Limb (tissue), 2 donors: ENCODE data around the gene SMTN.
"Not testable (repeated sequence)": the region's sequence is repeated elsewhere in the genome, so short reads cannot be mapped to it uniquely, and the experiment has no call there.

Source experiments
- DNase-seq, 2 donors: peaks; one replicate each; pipeline ENCODE4 v3.0.0-alpha.2; 2016; ENCODE audit errors: extremely low spot score in 2 of 2

The SMTN gene

DNA sequence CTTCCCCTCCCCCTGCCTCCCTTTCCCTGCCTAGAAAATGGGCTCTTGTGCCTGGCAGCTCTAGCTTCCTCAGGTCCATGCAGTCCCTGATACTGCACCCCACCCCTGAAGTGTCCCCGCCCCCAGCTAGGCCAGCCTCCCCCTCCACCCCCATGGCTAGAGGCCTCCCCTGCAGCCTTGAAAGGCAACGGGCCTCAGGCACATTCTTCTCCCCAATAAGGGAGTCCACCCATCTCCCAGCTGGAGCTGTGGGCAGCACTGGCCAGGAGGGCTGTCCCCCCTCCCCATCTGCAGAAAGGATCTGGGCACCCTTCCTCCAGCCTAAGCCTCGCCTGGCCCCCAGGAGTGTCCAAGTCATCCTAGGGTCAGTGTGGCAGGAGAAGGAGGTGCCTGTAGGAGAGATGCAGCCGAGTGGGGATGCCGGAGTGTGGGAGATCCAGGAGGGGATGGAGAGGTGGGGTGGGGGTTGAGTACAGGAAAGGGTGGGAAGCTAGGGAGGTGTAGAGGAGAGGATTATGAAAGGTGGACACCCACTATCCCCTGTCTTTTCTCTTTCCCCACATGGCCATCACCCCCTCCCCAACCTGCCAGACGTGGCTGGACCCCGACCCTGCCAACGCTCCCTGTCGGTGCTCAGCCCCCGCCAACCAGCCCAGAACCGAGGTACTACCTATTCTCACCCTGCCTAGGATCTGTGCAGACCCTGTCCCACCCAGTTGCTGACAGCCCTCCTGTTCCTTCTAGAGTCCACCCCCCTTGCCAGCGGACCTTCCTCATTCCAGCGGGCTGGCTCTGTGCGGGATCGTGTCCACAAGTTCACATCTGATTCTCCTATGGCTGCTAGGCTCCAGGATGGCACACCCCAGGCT is 9.3 kb downstream of the SMTN start:
- DNase-seq = no peak

DNA sequence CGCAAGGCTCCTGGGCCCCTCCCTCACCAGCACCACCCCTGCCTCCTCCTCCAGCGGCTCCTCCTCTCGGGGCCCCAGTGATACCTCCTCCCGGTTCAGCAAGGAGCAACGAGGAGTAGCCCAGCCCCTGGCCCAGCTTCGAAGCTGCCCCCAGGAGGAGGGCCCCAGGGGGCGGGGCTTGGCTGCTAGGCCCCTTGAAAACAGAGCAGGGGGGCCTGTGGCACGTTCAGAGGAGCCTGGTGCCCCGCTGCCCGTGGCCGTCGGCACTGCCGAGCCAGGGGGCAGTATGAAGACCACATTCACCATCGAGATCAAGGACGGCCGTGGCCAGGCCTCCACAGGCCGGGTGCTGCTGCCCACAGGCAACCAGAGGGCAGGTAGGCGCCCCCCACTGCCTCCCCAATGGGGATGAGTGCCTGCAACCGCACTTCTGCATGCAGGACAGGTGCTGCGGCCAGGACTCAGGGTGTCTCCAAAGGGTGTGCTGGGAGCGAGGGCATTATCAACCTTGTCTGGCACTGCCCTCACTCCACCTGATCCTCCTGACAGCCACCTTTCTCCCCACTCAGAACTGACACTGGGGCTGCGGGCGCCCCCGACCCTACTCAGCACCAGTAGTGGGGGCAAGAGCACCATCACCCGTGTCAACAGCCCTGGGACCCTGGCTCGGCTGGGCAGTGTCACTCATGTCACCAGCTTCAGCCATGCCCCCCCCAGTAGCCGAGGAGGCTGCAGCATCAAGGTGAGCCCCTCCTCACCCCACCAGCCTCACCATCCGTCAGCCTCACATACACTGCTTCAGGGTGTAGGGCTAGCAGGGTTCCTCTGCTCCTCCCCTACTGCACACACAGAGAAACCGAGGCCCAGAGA is 10.2 kb downstream of the SMTN start:
- no peak for DNase-seq

DNA sequence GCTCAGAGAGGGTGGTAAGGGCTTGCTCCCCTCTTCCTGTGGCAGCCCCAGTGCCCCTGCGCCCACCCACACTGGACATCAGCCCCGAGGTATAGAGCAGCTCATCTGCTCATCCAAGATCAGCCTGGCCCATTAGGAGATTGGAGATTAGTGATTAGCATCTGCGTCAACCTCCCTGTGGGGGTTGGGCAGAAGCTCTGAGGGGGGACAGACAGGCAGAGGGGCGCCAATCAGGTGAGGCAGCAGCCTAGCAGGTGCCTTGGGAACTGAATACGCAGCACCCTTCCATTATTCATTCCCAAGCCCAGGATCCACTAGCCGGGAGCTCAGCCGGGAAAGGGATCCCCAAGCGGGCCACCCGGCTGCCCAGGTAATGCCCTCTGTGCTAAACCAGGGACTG is 11.0 kb downstream of the SMTN start:
- no peak for DNase-seq

DNA sequence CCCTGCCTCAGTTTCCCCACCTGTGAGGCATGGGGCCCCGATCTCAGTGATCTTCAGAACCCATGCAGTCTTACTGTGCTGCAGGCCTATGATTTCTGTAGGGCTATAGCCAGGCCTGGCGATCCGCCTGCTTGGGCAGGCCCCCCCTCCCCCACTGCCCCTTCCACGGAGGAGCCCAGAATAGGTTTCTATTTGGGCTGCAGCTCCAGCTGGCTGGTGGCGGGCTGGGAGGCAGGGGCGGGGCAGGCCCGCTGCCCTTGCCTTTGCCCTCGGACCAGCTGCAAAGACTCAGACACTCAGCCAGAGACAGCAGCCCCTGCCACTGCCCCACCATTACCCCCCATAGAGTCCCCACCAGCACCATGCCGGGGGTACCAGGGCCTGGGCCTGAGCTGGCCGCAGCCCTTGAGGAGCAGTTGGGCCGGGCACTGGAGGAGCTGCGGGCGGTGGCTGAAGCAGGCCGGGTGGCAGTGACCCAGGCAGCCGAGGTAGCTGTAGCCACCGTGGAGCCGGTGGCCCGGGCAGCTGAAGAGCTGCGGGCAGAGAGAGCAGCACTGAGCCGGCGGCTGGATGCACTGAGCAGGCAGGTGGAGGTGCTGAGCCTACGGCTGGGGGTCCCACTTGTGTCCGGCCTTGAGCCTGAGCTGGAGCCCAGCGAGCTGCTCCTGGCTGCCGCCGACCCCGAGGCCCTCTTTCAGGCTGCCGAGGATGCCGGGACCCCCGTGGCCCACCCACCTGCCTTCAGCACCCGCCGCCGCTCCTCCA is 12.2 kb downstream of the SMTN start:
- no peak for DNase-seq

DNA sequence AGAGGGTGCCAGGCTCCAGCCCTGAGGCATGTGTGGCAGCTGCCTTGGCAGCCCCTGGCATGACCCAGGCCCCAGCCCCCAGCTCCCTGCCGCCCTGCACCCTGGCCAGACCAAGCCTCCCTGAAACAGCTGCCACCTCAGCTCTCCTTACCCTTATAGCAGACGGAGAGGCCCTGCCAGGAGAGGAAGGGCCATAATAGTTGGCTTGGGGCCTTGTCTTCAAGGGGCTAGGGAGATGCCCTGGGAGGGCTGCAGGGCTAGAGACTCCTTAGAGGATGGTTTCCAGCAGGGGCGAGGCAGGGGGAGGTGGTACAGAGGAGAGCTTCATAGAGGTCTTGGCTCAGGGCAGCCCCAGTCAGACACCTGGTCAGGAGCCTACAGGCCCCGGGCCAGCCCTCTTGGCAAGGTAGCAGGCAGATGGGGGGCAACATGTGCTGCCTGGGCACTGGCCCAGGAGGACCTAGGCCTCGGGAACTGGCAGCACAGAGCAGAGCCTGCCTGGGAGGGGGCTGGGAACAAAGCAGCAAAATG is 13.0 kb downstream of the SMTN start:
- no peak for DNase-seq

DNA sequence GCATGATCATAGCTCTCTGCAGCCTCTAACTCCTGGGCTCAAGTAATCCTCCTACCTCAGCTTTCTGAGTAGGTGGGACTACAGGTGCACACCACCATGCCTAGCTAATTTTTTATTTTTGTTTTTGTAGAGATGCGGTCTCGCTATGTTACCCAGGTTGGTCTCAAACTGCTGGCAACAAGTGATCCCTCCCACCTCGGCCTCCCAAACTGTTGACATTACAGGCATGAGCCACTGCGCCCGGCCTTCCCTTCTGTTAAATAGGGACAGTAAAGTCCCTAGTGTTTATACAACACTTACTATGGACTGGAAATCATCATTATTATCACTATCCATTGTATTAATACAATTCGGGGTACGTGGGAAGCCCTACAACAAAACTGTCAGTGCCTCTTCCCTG is 13.6 kb downstream of the SMTN start:
- no peak for DNase-seq

DNA sequence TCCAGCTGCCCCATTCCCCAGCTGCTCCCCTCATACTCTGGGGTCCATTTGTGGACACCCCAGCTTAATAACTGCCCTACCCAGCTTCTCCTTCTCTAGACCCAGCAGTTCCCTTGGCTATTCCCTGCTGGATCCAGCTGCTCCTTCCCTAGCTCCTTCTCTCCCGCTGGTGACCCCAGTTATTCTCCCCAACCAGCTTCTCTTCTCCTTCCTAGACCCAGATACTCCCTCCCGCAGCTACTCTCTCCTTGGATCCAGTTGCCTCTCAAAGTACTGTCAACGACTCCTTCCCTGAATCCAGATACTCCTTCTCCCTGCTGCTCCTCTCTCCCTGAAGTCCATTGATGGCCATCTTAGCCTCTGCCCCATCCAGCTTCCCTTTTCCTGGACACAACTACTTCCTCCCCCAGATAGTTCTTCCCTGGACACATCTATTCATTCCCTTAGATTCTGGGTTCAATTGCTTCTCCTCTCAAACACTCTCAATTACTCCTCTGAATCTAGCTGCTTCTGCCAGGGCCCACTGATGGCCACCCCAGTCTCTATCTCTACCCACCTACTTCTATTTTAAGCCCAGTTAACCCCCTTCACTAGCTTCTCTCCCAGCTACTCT is 14.6 kb downstream of the SMTN start:
- no peak for DNase-seq

DNA sequence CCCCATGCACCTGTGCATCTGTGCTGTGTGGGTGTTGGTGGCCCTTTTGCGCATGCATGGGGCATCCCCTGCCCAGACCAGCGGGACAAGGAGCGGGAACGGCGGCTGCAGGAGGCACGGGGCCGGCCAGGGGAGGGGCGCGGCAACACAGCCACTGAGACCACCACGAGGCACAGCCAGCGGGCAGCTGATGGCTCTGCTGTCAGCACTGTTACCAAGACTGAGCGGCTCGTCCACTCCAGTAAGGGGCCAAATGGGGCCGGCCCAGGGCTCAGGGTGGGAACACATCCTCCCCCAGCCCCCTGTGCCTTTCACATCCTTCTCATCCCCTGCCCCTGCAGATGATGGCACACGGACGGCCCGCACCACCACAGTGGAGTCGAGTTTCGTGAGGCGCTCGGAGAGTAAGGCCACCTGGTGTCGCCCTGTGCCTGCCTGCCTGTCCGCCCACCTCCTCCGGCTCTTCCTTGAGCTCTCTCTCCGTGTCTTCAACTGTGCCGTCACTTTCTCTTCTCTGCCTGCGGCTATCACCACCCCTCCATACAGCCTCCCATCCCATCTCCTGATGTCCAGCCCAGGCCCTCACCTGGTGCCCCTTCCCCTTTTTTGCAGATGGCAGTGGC is 15.7 kb downstream of the SMTN start:
- DNase-seq = no peak

DNA sequence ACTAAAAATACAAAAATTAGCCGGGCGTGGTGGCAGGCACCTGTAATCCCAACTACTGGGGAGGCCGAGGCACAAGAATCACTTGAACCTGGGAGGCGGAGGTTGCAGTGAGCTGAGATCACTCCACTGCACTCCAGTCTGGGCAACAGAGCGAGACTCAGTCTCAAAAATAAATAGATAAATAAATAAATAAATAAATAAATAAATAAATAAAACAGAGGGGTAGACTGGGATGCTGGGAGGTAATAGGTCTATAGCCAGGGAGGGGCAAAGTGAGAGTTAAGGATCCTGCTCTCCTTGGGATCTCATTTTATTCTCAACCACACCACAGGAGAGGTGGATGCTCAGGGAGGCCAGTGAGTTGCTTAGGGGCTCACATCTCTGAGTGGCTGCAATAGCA is 16.4 kb downstream of the SMTN start:
- not testable (repeated sequence) for DNase-seq

DNA sequence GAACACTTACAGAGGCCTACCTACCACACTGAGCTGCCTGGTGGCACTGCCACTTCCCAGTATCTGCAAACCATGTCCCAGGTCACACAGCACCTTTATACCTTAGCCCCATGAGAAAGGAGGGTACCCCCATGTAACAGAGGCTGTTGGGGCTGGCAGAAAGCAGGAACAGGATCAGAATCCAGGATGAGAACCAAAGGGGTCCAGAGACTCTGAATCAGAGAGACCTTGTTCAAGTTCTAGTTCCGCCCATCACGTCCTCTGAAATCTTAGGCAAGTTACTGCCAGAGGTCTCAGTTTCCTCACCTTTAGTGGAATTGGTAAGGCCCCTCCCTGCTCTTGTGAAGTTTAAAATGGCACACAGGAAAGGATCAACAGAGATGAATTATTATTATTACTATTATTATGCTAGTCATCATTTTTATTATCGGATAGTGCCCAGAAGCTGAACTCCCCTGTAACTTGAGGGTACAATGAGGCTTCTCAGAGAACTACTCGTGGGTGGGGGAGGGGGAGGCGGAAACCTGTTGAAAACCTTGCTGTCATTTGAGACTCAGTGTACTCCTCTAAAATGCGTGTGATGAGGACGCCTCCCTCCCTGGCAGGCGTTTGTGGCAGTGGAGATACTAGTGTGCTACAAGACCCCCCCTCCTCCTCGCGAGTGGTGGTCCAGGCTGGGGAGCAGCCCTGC is 17.0 kb downstream of the SMTN start:
- no peak for DNase-seq

DNA sequence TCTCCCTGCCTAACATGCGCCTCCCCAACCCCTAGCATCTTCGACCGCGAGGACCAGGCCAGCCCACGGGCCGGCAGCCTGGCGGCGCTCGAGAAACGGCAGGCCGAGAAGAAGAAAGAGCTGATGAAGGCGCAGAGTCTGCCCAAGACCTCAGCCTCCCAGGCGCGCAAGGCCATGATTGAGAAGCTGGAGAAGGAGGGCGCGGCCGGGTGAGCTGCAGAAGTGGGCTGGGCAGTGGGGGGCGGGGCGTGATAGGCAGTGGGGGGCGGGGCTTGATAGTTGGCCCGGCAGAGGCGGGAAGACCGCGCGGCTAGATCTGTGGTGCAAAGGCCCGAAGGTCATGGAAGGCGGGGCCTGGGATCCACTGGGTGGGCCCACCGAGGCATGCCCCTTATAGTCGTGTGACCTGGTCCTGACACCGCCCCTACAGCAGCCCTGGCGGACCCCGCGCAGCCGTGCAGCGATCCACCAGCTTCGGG is 17.6 kb downstream of the SMTN start:
- no peak for DNase-seq

DNA sequence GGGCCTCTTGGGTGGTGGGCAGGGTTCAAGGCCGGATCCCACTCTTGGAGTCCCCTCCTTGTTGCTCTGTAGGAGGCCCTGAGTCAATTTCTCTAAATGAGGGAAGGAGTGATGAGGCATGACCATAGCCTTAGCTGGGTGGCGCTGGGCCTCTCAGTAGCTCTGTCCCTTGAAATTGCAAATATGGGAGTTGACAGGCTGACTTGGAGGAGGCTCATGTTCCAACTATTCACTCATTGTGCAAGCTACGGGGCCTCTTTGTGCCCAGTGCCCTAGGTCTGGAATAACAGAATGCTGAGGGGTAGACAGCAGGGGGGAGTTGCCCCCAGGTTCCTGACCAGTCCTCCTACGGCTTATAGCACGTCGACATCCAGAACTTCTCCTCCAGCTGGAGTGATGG is 18.3 kb downstream of the SMTN start:
- DNase-seq = no peak

DNA sequence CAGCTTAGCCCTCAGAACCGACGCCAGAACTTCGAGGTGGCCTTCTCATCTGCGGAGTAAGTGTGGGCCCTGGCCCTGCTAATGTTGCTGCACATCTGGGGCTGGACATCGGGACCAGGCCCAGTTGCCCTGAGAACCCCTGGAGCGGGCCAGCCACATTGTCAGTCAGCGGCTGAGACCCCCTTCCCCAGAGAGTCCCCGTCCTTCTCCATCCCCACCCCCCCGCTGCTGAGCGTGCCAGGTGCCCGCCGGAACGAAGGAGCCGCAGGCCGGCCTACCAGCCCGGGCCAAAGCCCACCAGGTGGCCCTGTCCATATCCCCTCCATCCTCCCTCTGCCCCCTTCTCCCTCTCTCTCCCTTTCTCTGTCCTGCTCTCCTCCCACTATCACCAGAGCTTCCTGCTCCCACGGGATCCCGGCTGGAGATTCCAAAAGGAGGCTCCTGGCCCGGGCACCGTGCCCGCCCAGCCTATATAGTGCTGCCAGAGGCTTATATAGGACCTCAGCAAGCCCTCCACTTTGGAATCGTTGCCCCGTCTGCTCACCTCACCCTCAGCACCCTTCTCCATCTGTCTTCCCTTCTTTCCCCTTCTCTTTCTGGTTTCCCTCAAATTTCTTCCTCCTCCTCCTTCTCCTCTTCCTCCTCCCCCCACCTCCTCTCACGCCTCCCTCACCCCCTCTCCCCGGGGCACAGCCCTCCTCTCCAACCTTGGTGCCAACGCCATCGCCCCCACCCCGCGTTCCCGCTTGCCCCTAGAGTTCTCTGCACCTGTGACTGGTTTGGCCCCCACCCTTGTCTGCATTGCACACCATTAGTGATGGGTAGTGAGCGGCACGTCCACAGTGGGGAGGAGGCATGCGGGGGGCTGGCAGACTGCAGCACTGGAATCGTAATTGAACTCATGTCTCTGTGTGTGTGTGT is 19.0 kb downstream of the SMTN start:
- peak in 1 of 2 donors; percentile 22 for DNase-seq

DNA sequence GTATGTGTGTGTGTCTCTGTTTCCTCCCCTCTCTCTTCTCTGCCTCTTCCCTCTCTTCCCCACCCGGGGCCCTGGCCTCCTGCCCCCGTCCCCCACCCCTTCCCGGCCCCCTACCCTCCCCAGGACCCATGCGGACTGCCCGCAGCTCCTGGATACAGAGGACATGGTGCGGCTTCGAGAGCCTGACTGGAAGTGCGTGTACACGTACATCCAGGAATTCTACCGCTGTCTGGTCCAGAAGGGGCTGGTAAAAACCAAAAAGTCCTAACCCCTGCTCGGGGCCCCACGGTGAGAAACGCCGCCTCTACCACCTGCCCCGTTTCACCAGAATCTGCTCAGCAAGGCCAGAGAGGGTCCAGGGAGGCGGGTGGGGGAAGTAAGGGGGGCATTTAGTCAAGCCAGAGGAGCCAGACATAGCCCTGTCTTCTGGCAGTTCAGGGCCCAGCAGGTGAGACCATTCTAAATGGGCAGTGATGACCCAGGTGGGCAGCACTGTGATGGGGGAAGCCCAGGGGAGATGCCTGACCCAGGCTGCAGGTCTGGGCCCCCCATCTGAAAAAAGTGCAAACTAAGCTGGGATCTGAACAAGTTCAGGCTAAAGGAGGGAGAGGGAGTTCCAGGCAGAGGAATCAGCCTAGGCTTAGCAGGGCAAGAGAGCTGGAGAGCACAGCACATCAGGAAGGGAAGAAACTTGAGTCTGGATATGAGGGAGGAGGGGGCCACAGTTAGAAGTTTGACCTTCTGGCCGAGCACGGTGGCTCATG is 19.8 kb downstream of the SMTN start:
- no peak for DNase-seq

DNA sequence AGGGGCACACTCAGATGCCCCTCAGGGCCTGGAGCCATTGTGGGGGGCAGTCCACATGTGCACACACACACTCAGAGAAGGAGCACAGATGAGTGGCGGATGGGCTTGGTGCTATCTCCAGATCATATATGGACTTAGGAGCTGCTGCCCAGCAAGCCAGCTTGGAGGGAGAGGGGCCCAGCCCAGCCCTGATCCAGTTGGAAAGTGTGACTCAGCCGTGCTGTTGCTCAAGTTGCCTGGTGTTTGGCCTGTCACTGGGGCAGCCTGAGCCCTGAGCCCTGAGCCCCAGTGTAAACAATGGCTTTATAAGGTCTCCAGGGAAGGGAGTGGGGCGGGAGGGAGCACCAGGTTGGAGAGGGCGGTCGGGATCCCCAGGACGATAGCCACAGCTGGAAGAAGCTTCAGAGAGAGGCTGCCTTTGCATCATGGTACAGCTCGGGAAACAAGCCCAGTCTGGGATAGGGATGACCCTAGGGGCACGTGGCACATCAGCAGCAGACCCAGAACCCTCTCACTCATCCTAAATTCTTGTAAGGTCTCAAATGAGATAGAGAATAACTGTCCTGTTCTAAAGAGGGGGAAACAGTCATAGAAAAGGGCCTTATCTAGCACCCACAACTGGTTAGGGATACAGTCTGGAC is 21.4 kb downstream of the SMTN start:
- no peak for DNase-seq

DNA sequence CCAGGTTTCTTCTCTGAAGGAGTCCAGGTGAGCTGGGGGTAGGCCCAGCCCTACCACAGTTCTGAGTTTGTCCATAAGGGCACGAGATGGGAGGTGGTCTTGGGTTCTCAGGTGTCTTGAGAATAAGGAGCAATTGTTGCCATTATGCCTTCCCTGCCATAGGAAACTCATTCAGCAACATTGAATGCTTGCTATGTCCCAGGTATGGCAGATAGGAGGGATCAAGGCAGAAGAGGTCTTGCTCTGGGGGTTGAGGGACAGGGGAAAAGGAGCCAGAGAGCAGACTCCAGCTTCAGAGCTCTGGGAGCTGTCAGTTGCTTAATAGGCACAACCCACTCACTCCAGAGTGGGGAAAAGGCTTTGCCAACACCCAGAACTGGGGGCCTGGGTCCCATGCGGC is 22.0 kb downstream of the SMTN start:
- DNase-seq = no peak

DNA sequence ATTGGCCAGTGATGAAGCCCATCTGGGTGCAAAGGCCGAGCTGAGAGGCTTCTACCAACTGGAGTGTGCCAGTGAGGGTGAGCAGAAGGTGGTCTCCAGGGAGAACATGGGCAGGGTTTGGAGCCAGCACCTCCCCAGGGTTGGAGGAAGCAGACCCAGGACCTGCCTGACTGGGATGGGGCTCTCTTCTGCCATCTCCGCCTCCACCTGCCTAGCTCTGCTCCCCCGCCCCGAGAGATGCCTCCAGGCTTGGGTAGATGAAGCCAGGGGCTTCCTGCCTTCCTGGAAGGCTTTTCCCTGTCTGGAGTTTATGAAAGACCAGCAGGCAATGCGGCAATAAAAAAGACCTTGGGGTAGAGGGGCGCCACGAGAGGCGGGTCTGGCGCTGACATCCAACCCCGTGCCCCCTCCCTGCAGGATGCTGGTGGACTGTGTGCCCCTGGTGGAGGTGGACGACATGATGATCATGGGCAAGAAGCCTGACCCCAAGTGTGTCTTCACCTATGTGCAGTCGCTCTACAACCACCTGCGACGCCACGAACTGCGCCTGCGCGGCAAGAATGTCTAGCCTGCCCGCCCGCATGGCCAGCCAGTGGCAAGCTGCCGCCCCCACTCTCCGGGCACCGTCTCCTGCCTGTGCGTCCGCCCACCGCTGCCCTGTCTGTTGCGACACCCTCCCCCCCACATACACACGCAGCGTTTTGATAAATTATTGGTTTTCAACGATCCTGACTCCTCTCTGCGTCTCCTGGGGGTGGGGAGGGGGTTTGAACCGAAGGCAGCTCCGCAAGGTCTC is 23.0 kb downstream of the SMTN start:
- DNase-seq = peak in 1 of 2 donors; percentile 42
